WTC11 (cell line): Measurements from ENCODE around the gene PTPN21. TPM values are rescaled to one million over a fixed set of nuclear protein-coding genes. Genes with fewer than 3 reads are reported as not detected.

Experiments used
- ATAC-seq: fragments of 200-7000 bp; cut with Tn5 transposase; 2 replicates; pipeline ENCODE4 v1.10.0; 2021; ENCODE audit warnings: mild to moderate bottlenecking, moderate library complexity
- CTCF ChIA-PET: fragments of 300-600 bp; sonication (Branson Sonifier 250); formaldehyde crosslinking; loops from one replicate; lab custom pipeline; 2021; ENCODE audit warnings: antibody characterized with exemption; lab: Charles Lee
- POLR2A ChIA-PET: fragments of 350-600 bp; sonication (Branson Sonifier 250); formaldehyde crosslinking; loops from one replicate; lab custom pipeline; 2021; ENCODE audit warnings: antibody characterized with exemption; lab: Charles Lee
- DNase-seq: peaks from one replicate; pipeline ENCODE4 v3.0.0; 2021; ENCODE audit warnings: low spot score
- H3K27ac Mint-ChIP-seq: 2 replicates; pipeline ENCODE4 v1.8.0; 2021; ENCODE audit warnings: mixed read lengths
- H3K27me3 Mint-ChIP-seq: 2 replicates; pipeline ENCODE4 v1.8.0; 2021; ENCODE audit warnings: low read depth, mild to moderate bottlenecking, moderate library complexity, mixed read lengths
- H3K36me3 Mint-ChIP-seq: 2 replicates; pipeline ENCODE4 v1.8.0; 2021; ENCODE audit warnings: mixed read lengths
- H3K4me1 Mint-ChIP-seq: 2 replicates; pipeline ENCODE4 v1.8.0; 2022; ENCODE audit warnings: mixed read lengths
- H3K4me3 Mint-ChIP-seq: 2 replicates; pipeline ENCODE4 v1.8.0; 2021; ENCODE audit warnings: mild to moderate bottlenecking, moderate library complexity, mixed read lengths
- H3K9me3 Mint-ChIP-seq: 2 replicates; pipeline ENCODE4 v1.8.0; 2021; ENCODE audit warnings: mixed read lengths
- CBFB ChIP-seq: sonication (generic); formaldehyde crosslinking; IDR thresholded peaks from 2 replicates; pipeline ENCODE4 v1.8.1; 2022; ENCODE audit warnings: mild to moderate bottlenecking, low read depth, missing genetic modification reagents
- FOXJ3 ChIP-seq: sonication (generic); formaldehyde crosslinking; IDR thresholded peaks from 2 replicates; pipeline ENCODE4 v1.9.0; 2021; ENCODE audit warnings: missing genetic modification reagents, mild to moderate bottlenecking, borderline replicate concordance
- JUN ChIP-seq: sonication (generic); formaldehyde crosslinking; IDR thresholded peaks from 2 replicates; pipeline ENCODE4 v1.8.0; 2023; ENCODE audit warnings: mild to moderate bottlenecking, missing genetic modification reagents
- NFE2L1 ChIP-seq: sonication (generic); formaldehyde crosslinking; IDR thresholded peaks from 2 replicates; pipeline ENCODE4 v1.8.1; 2023; ENCODE audit warnings: missing genetic modification reagents
- PRRX2 ChIP-seq: fragments of 250-450 bp; sonication (Bioruptor Pico); IDR thresholded peaks from 2 replicates; pipeline ENCODE4 v1.8.0; 2021; ENCODE audit warnings: mild to moderate bottlenecking
- RORB ChIP-seq: fragments of 250-450 bp; sonication (Bioruptor Pico); IDR thresholded peaks from 2 replicates; pipeline ENCODE4 v1.9.0; 2021; ENCODE audit warnings: mild to moderate bottlenecking
- SMAD3 ChIP-seq: sonication (generic); formaldehyde crosslinking; IDR thresholded peaks from 2 replicates; pipeline ENCODE4 v1.8.0; 2022; ENCODE audit warnings: missing genetic modification reagents, mild to moderate bottlenecking, borderline replicate concordance
- ZNF263 ChIP-seq: sonication (generic); formaldehyde crosslinking; IDR thresholded peaks from 2 replicates; pipeline ENCODE4 v1.8.1; 2022; ENCODE audit warnings: low read depth, mild to moderate bottlenecking, moderate library complexity, missing genetic modification reagents
- ZNF423 ChIP-seq: fragments of 250-450 bp; sonication (Bioruptor Pico); IDR thresholded peaks from 2 replicates; pipeline ENCODE4 v2.1.2; 2022; ENCODE audit warnings: mild to moderate bottlenecking, moderate library complexity
- total RNA-seq: library from RNA; stranded (reverse); gene quantifications from 3 replicates; pipeline ENCODE4 v1.2.3, GENCODE V29; 2021
- TF ChIP-seq, protein P1 (sequence below): fragments of 250-450 bp; sonication (Bioruptor Pico); IDR thresholded peaks from 2 replicates; pipeline ENCODE4 v1.9.0; 2021; ENCODE audit warnings: moderate library complexity, mild to moderate bottlenecking, inconsistent platforms, borderline replicate concordance
- TF ChIP-seq, protein P2 (sequence below): sonication (generic); formaldehyde crosslinking; IDR thresholded peaks from 2 replicates; pipeline ENCODE4 v1.8.0; 2022; ENCODE audit warnings: mild to moderate bottlenecking, missing genetic modification reagents
- TF ChIP-seq, protein P3 (sequence below): fragments of 250-450 bp; sonication (Bioruptor Pico); conservative IDR thresholded peaks from 2 replicates; pipeline ENCODE4 v1.9.0; 2021; ENCODE audit warnings: mild to moderate bottlenecking
- TF ChIP-seq, protein P4 (sequence below): fragments of 250-450 bp; sonication (Bioruptor Pico); IDR thresholded peaks from 2 replicates; pipeline ENCODE4 v1.9.0; 2021; ENCODE audit warnings: mild to moderate bottlenecking, borderline replicate concordance
- TF ChIP-seq, protein P5 (sequence below): sonication (generic); formaldehyde crosslinking; IDR thresholded peaks from 2 replicates; pipeline ENCODE4 v1.8.1; 2022; ENCODE audit warnings: mild to moderate bottlenecking, missing genetic modification reagents, moderate library complexity, borderline replicate concordance

Gene PTPN21
- total RNA-seq, 1 experiment from 2014 or later, result 7.5 TPM

DNA sequence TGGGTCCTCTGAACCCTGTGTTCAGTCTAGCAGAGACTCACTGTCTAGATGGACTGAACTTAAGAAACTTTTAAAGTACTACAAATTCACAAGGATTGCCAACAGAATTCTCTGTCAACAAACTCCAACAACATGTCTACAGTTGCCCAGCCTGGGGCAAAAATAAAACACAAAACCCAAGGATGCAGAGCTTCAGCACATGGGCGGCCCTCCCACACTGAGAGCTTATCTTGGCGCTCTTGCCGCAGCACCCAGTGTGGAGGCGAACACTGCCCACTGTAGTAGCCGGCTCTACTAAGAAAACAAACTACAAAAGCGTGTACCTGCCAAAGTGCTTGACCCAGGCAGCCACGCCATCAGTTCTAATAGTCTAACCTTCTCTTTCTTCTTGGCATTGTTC lies 66.7 kb downstream of the PTPN21 start:
- Mint-ChIP-seq H3K9me3 (no peaks in the 10 kb centered on the region), H3K4me1 (peaks cover 19% of the 10 kb centered on the region), H3K36me3 (no peaks in the 10 kb centered on the region), H3K27ac (no peak overlapping the region), H3K27me3 (no peaks in the 10 kb centered on the region), H3K4me3 (no peak overlapping the region)
- ATAC-seq (no peak), DNase-seq (no peak)
- ChIA-PET POLR2A (no interaction called here), CTCF (interaction anchor here (1.2 kb wide), 1 partner anchor 299 kb away, joined by 3 read pairs; no protein-coding TSS in a partner anchor)
- TF ChIP-seq, protein P1, sequence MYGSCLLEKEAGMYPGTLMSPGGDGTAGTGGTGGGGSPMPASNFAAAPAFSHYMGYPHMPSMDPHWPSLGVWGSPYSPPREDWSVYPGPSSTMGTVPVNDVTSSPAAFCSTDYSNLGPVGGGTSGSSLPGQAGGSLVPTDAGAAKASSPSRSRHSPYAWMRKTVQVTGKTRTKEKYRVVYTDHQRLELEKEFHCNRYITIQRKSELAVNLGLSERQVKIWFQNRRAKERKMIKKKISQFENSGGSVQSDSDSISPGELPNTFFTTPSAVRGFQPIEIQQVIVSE, result no peak
- TF ChIP-seq RORB (CRISPR knock-in tag) (no peak), NFE2L1 (no peak), ZNF263 (CRISPR knock-in tag) (no peak), PRRX2 (no peak), SMAD3 (CRISPR knock-in tag) (no peak), JUN (no peak), CBFB (CRISPR knock-in tag) (no peak)
- TF ChIP-seq, protein P2, sequence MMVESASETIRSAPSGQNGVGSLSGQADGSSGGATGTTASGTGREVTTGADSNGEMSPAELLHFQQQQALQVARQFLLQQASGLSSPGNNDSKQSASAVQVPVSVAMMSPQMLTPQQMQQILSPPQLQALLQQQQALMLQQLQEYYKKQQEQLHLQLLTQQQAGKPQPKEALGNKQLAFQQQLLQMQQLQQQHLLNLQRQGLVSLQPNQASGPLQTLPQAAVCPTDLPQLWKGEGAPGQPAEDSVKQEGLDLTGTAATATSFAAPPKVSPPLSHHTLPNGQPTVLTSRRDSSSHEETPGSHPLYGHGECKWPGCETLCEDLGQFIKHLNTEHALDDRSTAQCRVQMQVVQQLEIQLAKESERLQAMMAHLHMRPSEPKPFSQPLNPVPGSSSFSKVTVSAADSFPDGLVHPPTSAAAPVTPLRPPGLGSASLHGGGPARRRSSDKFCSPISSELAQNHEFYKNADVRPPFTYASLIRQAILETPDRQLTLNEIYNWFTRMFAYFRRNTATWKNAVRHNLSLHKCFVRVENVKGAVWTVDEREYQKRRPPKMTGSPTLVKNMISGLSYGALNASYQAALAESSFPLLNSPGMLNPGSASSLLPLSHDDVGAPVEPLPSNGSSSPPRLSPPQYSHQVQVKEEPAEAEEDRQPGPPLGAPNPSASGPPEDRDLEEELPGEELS, result no peak
- TF ChIP-seq, protein P3, sequence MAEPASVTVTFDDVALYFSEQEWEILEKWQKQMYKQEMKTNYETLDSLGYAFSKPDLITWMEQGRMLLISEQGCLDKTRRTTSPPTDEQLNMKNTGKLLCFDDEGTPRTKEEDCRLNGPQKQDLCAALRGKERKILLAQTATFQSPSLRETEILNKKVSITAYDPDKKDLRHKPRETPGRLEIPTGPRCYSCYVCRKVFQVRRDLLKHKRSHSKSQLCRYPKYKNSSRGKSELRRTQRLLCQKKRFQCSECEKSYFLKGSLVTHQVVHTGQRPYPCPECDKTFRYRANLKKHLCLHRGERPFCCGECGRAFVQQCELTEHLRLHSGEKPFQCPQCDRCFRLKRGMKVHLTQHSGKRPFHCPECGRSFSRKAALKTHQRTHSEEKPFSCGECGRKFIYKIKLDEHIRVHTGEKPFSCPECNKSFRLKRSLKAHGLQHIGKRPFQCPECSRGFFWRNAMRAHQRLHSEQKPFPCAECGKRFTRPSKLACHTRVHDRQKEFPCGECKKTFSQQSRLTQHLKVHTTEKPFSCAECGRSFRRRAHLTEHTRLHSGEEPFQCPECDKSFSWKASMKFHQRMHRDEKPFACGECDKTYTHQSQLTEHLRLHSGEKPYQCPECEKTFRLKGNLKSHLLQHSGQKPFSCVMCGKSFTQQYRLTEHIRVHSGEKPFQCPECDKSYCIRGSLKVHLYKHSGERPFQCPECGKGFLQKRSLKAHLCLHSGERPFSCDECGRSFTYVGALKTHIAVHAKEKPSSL (CRISPR knock-in tag), result no peak
- TF ChIP-seq, protein P4, sequence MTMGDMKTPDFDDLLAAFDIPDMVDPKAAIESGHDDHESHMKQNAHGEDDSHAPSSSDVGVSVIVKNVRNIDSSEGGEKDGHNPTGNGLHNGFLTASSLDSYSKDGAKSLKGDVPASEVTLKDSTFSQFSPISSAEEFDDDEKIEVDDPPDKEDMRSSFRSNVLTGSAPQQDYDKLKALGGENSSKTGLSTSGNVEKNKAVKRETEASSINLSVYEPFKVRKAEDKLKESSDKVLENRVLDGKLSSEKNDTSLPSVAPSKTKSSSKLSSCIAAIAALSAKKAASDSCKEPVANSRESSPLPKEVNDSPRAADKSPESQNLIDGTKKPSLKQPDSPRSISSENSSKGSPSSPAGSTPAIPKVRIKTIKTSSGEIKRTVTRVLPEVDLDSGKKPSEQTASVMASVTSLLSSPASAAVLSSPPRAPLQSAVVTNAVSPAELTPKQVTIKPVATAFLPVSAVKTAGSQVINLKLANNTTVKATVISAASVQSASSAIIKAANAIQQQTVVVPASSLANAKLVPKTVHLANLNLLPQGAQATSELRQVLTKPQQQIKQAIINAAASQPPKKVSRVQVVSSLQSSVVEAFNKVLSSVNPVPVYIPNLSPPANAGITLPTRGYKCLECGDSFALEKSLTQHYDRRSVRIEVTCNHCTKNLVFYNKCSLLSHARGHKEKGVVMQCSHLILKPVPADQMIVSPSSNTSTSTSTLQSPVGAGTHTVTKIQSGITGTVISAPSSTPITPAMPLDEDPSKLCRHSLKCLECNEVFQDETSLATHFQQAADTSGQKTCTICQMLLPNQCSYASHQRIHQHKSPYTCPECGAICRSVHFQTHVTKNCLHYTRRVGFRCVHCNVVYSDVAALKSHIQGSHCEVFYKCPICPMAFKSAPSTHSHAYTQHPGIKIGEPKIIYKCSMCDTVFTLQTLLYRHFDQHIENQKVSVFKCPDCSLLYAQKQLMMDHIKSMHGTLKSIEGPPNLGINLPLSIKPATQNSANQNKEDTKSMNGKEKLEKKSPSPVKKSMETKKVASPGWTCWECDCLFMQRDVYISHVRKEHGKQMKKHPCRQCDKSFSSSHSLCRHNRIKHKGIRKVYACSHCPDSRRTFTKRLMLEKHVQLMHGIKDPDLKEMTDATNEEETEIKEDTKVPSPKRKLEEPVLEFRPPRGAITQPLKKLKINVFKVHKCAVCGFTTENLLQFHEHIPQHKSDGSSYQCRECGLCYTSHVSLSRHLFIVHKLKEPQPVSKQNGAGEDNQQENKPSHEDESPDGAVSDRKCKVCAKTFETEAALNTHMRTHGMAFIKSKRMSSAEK, result no peak

DNA sequence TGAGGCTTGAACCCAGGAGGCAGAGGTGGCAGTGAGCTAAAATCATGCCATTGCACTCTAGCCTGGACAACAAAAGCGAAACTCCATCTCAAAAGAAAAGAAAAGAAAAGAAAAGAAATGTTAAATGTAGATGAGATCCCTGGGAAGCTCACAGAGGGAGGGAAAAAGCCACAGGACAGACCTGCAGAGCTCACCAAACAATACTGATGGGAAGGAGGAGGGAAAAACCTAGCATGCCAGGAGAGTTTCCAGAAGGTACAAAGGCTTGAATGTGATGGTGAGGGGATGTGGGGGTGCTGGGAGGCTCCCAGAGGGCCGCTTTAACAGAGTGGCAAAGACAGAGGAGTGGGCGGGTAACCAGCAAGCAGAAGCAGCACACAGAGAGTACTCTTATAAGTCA lies 72.3 kb downstream of the PTPN21 start:
- TF ChIP-seq, protein P5, sequence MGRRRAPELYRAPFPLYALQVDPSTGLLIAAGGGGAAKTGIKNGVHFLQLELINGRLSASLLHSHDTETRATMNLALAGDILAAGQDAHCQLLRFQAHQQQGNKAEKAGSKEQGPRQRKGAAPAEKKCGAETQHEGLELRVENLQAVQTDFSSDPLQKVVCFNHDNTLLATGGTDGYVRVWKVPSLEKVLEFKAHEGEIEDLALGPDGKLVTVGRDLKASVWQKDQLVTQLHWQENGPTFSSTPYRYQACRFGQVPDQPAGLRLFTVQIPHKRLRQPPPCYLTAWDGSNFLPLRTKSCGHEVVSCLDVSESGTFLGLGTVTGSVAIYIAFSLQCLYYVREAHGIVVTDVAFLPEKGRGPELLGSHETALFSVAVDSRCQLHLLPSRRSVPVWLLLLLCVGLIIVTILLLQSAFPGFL (CRISPR knock-in tag), result no peak
- TF ChIP-seq ZNF423 (peak; percentile 82), FOXJ3 (CRISPR knock-in tag) (no peak)
- H3K27me3 Mint-ChIP-seq, result no peaks in the 10 kb centered on the region
- DNase-seq, result no peak
- ATAC-seq, result peak; percentile 78
- peaks cover 7% of the 10 kb centered on the region for H3K36me3 Mint-ChIP-seq
- H3K27ac Mint-ChIP-seq, result no peak overlapping the region
- H3K4me3 Mint-ChIP-seq, result no peak overlapping the region
- ChIA-PET POLR2A (no interaction called here), CTCF (interaction anchor here (1.3 to 2.3 kb wide), 2 partner anchors 19 to 293 kb away, joined by 4 to 9 read pairs; no protein-coding TSS in a partner anchor)
- H3K9me3 Mint-ChIP-seq, result no peaks in the 10 kb centered on the region
- peaks cover 28% of the 10 kb centered on the region for H3K4me1 Mint-ChIP-seq
